RWPE2 (cell line): ENCODE results near the gene EXOC6B.
A peak's percentile ranks its signal among the peaks of the same experiment; 100 is the strongest.

Experiments
- ATAC-seq: fragments of 200-7000 bp; cut with Tn5 transposase; 3 replicates; pipeline ENCODE4 v1.9.1; 2021; ENCODE audit warnings: low read depth
- DNase-seq: peaks from one replicate; pipeline ENCODE4 v3.0.0-alpha.2; 2020; ENCODE audit warnings: low spot score
- H3K27ac ChIP-seq: fragments of 450-650 bp; 2 replicates; pipeline ENCODE4 v1.5.1; 2017; ENCODE audit warnings: mild to moderate bottlenecking; ENCODE audit not compliant: poor library complexity, severe bottlenecking
- H3K27me3 ChIP-seq: fragments of 250-450 bp; sonication (Bioruptor Pico); 2 replicates; pipeline ENCODE4 v1.5.1; 2021; ENCODE audit warnings: mild to moderate bottlenecking, moderate library complexity; ENCODE audit not compliant: insufficient read depth, poor library complexity, severe bottlenecking
- H3K36me3 ChIP-seq: fragments of 250-450 bp; sonication (Bioruptor Pico); 2 replicates; pipeline ENCODE4 v1.5.1; 2020; ENCODE audit warnings: low read depth, mild to moderate bottlenecking, moderate library complexity
- H3K4me1 ChIP-seq: fragments of 250-450 bp; sonication (Bioruptor Pico); 2 replicates; pipeline ENCODE4 v1.5.1; 2021; ENCODE audit warnings: mild to moderate bottlenecking, moderate library complexity; ENCODE audit not compliant: insufficient read depth, poor library complexity, severe bottlenecking
- H3K4me3 ChIP-seq: fragments of 250-450 bp; sonication (Bioruptor Pico); 2 replicates; pipeline ENCODE4 v1.5.1; 2021; ENCODE audit warnings: mild to moderate bottlenecking, moderate library complexity; ENCODE audit not compliant: severe bottlenecking
- H3K9me3 ChIP-seq: fragments of 250-450 bp; sonication (Bioruptor Pico); 2 replicates; pipeline ENCODE4 v1.5.1; 2021; ENCODE audit warnings: mild to moderate bottlenecking, moderate library complexity; ENCODE audit not compliant: severe bottlenecking
- TF ChIP-seq, protein P1 (sequence below): fragments of 450-650 bp; IDR thresholded peaks from one replicate; pipeline ENCODE4 v1.5.1; 2017; ENCODE audit warnings: mild to moderate bottlenecking, moderate library complexity; ENCODE audit not compliant: poor library complexity, severe bottlenecking

EXOC6B gene

GRCh38 chr2:72862239-72862988 is 36.6 kb upstream of the EXOC6B start:
- no peaks in the 10 kb centered on the region for H3K36me3 ChIP-seq
- ATAC-seq (peak; percentile 96), DNase-seq (peak; percentile 81)
- H3K27ac ChIP-seq, result no peak overlapping the region
- H3K27me3 ChIP-seq, result no peaks in the 10 kb centered on the region
- H3K4me3 ChIP-seq, result peak overlapping the region; percentile 10
- no peaks in the 10 kb centered on the region for H3K4me1 ChIP-seq
- TF ChIP-seq, protein P1, sequence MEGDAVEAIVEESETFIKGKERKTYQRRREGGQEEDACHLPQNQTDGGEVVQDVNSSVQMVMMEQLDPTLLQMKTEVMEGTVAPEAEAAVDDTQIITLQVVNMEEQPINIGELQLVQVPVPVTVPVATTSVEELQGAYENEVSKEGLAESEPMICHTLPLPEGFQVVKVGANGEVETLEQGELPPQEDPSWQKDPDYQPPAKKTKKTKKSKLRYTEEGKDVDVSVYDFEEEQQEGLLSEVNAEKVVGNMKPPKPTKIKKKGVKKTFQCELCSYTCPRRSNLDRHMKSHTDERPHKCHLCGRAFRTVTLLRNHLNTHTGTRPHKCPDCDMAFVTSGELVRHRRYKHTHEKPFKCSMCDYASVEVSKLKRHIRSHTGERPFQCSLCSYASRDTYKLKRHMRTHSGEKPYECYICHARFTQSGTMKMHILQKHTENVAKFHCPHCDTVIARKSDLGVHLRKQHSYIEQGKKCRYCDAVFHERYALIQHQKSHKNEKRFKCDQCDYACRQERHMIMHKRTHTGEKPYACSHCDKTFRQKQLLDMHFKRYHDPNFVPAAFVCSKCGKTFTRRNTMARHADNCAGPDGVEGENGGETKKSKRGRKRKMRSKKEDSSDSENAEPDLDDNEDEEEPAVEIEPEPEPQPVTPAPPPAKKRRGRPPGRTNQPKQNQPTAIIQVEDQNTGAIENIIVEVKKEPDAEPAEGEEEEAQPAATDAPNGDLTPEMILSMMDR, result peak; percentile 98
- no peaks in the 10 kb centered on the region for H3K9me3 ChIP-seq

- TF ChIP-seq, protein P1, result peak; percentile 84
- H3K4me3 ChIP-seq, result no peak overlapping the region
- no peaks in the 10 kb centered on the region for H3K9me3 ChIP-seq
- H3K36me3 ChIP-seq, result no peaks in the 10 kb centered on the region
- ATAC-seq (peak; percentile 78), DNase-seq (no peak)
- no peak overlapping the region for H3K27ac ChIP-seq
- no peaks in the 10 kb centered on the region for H3K27me3 ChIP-seq
- no peaks in the 10 kb centered on the region for H3K4me1 ChIP-seq
Observed at GRCh38 chr2:72859831-72860262, 34.0 kb upstream of the EXOC6B start.

- Histone ChIP-seq H3K4me1 (no peaks in the 10 kb centered on the region), H3K27ac (no peak overlapping the region), H3K9me3 (no peaks in the 10 kb centered on the region), H3K36me3 (no peaks in the 10 kb centered on the region), H3K27me3 (no peaks in the 10 kb centered on the region), H3K4me3 (no peak overlapping the region)
- ATAC-seq (no peak), DNase-seq (no peak)
- TF ChIP-seq, protein P1, result no peak
Observed at GRCh38 chr2:72851333-72851732, 25.5 kb upstream of the EXOC6B start.

DNA sequence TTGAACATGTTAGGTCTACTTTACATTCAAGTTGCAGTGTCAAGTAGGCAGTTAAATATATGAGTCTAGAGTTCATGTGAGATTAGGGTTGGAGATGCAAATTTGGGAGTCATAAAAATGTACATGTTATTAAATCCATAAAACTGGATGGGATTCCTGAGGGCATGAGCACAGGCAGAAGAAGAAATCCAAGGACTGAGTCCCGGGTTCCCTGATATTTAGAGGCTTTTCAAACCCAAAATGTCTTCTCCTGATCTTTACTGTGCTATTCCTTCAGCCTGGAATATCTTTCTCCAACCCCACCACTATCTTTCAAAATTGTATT is 23.3 kb upstream of the EXOC6B start:
- H3K27ac ChIP-seq, result no peak overlapping the region
- no peak for ATAC-seq

More for the DNA sequence above, 23.3 kb upstream of the EXOC6B start:
- TF ChIP-seq, protein P1, result no peak
- no peaks in the 10 kb centered on the region for H3K4me1 ChIP-seq
- no peak for DNase-seq
- no peak overlapping the region for H3K4me3 ChIP-seq
- no peaks in the 10 kb centered on the region for H3K9me3 ChIP-seq
- no peaks in the 10 kb centered on the region for H3K27me3 ChIP-seq
- no peaks in the 10 kb centered on the region for H3K36me3 ChIP-seq
